HS-5 (cell line): Measurements from ENCODE around the gene CCNT2.
"Not testable (repeated sequence)": the region's sequence is repeated elsewhere in the genome, so short reads cannot be mapped to it uniquely, and the experiment has no call there.

Experiments
- DNase-seq: peaks from one replicate; pipeline ENCODE4 v3.0.0-alpha.2; 2012; ENCODE audit warnings: low read depth

The CCNT2 gene

GRCh38 chr2:134919341-134920210 is 954 bp downstream of the CCNT2 start:
- no peak for DNase-seq

- no peak for DNase-seq
These were observed 6.3 kb downstream of the CCNT2 start for GRCh38 chr2:134924912-134925311.

DNA sequence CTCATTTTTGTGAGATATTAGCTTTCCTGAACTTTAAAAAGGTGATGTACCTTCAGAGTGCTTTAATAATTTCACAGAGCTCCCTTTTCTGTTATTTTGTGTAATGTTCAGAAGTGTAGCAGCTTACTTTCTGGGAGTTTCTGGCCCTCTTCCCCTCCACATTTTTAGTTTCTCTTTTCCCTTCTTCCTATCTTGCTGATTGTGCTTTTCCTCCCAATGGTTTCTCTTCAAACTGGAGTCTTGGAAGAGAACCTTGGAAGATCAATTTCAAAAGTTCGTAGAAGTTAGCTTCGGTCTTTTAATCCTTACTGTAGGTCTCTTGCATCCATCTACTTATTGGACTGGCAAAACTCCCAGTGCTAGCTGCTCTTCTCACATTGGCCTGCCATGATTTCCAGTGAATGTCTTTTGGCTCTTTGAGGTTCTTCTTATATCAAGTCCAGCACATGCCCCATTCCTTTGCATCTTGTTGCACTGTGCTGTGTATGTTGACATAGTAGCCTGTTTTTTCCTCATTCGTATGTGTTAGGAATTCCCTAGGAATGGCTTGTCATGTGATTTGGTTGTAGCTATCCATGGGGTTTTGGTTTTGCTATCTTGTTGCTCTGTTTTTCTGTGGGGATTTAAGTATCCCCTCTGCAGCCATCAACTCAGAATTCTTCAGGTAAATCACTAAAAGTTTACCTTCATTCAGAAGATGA is 7.8 kb downstream of the CCNT2 start:
- no peak for DNase-seq

GRCh38 chr2:134927195-134927594 is 8.6 kb downstream of the CCNT2 start:
- DNase-seq, result no peak

- DNase-seq, result no peak
These were observed 14.4 kb downstream of the CCNT2 start for GRCh38 chr2:134932864-134933526.

GRCh38 chr2:134933732-134934131 is 15.1 kb downstream of the CCNT2 start:
- no peak for DNase-seq

GRCh38 chr2:134934150-134934549 is 15.5 kb downstream of the CCNT2 start:
- DNase-seq, result no peak

GRCh38 chr2:134934641-134935040 is 16.0 kb downstream of the CCNT2 start:
- peak; percentile 22 for DNase-seq

- DNase-seq, result no peak
These were observed 18.1 kb downstream of the CCNT2 start for GRCh38 chr2:134936691-134937090.

GRCh38 chr2:134943540-134943939 is 24.9 kb downstream of the CCNT2 start:
- DNase-seq, result no peak

- no peak for DNase-seq
These were observed 26.4 kb downstream of the CCNT2 start for GRCh38 chr2:134944975-134945374.

DNA sequence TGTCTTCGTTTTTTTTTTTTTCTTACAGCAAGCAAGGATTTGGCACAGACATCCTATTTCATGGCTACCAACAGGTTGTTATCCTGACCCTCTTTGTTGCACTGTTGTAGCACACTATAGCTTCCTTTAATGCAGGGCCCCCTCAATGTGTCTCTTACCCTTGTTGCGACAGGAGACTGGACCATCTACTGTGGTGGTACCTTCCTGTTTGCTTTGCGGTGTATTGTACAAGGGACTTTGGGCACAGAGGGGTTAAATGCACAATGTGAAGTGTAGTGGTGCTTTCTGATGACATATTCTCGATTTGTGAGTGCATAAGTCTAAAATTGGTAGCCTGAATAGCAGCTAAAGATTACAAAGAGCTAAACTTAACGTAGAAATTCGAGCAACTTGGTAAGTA is 27.5 kb downstream of the CCNT2 start:
- DNase-seq, result no peak

DNA sequence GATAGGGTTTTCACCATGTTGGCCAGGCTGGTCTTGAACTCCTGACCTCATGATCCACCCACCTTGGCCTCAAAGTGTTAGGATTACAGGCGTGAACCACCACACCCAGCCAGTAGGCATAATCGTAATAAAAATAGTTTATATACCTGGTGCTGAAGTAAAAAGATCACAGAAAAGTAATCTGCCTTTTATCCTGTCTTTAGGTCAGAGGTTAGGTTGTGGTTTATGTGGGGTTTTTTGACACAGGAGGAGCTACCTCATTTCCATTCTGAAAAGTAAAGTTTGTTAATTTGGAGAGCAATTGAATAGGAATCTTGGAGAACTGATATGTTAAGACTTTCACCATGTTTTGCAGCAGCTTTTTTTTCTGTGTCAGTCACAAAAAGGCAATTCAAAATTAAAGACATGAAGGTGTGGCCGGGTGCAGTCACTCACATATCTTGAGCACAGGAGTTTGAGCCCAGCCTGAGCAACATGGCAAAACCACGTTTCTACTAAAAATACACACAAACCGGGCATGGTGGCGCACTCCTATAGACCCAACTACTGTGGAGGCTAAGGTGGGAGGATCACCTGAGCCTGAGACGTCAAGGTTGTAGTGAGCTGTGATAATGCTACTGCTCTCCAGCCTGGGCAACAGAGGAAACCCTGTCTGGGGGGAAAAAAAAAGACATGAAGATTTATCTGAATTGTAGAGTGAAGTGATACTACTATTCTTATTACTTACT is 31.5 kb downstream of the CCNT2 start:
- DNase-seq, result no peak

- DNase-seq, result no peak
These were observed 32.3 kb downstream of the CCNT2 start for GRCh38 chr2:134950886-134951285.

GRCh38 chr2:134952608-134953007 is 34.0 kb downstream of the CCNT2 start:
- DNase-seq, result no peak

DNA sequence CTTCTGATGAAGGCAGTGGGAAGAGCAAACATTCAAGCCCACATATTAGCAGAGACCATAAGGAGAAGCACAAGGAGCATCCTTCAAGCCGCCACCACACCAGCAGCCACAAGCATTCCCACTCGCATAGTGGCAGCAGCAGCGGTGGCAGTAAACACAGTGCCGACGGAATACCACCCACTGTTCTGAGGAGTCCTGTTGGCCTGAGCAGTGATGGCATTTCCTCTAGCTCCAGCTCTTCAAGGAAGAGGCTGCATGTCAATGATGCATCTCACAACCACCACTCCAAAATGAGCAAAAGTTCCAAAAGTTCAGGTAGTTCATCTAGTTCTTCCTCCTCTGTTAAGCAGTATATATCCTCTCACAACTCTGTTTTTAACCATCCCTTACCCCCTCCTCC is 35.4 kb downstream of the CCNT2 start:
- DNase-seq, result no peak

- no peak for DNase-seq
These were observed 37.1 kb downstream of the CCNT2 start for GRCh38 chr2:134955744-134956143.

DNA sequence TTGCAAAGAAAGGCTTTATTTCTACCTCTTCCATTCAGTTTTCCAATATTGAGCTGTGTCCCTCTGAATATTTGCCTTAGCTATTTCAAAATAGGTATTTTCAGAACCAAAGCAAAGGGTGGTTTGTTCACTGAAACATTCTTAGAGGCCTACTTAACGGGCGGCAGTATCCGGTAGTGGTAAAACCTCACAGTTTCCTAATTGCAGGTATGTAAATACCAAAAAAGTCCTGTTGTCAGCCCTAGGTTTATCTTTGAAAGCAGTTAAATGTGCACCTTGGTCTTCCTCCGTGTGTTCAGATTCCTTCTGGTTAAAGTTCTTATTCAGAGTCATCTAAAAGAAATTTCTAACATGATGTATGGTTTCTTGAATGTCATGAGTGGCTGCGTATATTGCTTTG is 38.9 kb downstream of the CCNT2 start:
- no peak for DNase-seq

DNA sequence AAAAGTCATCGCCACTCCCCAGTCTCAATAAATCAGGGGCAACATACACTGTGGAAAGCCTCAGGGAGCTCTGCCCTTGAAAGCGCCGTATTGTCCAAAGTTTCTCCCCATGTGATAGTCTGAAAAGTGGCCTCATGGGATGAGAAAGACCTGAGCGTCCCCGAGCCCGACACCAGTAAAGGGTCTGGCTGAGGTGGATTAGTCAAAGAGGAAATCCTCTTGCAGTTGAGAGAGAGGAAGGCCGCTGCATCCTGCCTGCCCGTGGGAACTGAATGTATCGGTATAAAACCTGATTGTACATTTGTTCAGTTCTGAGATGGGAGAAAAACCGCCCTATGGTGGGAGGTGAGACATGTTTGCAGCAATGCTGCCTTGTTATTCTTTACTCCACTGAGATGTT is 48.5 kb downstream of the CCNT2 start:
- DNase-seq, result not testable (repeated sequence)

DNA sequence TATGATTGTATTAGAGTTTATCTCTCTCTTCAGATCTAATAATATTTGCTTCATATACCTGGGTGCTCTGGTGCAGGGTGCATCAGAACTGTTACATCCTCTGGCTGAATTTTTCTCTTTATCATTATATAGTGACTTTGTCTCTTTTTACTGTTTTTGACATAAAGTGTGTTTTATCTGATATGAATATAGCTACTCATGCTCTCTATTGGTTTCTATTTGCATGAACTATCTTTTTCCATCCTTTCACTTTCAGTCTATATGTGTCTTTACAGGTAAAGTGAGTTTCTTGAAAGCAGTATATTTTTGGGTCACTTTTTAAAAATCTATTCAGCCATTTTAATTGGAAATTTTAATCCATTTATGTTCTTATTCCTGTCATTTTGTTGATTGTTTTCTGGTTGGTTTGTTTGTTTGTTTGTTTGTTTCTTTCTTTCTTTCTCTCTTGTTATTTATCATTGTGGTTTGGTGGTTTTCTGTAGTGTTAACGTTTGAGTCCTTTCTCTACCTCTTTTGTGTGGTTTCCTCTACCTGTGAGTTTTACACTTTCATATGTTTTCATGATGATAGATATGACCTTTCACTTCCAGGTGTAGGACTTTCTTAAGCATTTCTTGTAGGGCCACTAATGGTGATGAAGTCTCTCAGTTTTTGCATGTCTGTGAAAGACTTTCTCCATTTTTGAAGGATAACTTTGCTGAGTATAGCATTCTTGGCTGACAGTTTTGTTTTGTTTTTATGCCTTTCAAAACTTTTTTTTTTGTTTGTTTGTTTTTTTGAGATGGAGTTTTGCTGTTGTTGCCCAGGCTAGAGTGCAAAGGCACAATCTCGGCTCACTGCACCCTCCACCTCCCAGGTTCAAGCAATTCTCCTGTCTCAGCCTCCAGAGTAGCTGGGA is 54.9 kb downstream of the CCNT2 start:
- DNase-seq, result no peak
